Stimulated activated CD8-positive, alpha-beta memory T cell treated with anti-CD3 and anti-CD28 coated beads, Interleukin-12 subunit alpha, Interleukin-12 subunit beta, amount 100 ng/mL, for 1 hour (primary cell): ENCODE measurements around the gene PROSER1.
"Not testable (repeated sequence)": the region's sequence is repeated elsewhere in the genome, so short reads cannot be mapped to it uniquely, and the experiment has no call there.

Experiments
- DNase-seq: peaks from one replicate; pipeline ENCODE4 v3.0.0-alpha.2; 2020; ENCODE audit warnings: low read depth

Gene PROSER1

DNA sequence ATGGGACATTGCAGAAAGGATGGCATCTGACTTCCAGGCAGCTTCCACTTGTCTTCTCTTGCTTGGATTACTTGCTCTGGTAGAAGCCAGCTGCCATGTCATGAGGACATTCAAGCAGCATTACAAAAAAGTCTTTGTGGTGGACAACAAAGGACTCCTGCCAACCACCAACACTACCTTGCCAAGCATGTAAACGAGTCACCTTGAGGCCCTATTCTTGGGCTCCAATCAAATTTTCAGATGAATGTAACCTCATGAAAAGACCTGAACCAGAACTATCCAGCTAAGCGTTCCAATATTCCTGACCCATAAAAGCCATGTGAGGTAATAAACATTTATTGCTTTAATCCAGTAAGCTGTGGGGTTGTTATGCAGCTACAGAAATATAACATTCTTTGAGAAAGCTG, 12.5 kb downstream of the PROSER1 start:
- DNase-seq = no peak

DNA sequence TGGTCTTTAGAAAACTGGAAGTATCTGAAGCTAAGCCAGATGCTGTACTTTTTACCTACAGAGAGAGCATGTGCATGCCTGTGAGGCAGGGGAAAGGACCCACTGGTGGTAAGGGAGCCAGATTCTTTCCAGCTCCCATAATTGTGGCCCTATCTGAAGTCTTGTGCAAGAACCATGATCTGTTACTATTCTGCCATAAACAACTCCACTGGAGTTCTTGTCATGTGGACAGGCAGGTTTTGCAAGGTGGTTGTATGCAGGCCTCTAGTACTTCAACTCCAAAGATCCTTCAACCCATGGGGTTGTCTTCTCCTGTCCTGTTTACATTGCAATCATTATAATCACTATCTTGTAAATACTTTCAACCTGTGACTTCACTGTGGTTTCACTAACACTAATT, 14.1 kb downstream of the PROSER1 start:
- DNase-seq = no peak

DNA sequence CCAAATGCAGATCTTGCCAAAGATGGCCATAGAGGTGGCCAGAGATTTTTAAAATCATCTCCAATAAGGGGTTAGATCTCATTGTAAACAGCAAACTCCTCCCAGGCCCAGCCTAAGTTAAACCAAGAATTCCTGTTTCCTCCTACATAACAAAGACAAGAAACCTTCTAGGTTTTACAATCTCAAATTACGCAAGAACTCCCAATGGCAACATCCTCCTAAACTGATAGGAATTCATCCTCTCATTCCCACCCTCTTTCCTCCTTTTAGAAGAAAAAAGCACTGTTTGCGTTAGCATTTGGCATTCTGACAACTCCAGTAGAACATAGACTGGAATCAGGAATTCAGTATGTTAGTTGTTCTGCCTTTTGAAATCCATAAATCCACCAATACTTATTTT, 14.6 kb downstream of the PROSER1 start:
- no peak for DNase-seq

DNA sequence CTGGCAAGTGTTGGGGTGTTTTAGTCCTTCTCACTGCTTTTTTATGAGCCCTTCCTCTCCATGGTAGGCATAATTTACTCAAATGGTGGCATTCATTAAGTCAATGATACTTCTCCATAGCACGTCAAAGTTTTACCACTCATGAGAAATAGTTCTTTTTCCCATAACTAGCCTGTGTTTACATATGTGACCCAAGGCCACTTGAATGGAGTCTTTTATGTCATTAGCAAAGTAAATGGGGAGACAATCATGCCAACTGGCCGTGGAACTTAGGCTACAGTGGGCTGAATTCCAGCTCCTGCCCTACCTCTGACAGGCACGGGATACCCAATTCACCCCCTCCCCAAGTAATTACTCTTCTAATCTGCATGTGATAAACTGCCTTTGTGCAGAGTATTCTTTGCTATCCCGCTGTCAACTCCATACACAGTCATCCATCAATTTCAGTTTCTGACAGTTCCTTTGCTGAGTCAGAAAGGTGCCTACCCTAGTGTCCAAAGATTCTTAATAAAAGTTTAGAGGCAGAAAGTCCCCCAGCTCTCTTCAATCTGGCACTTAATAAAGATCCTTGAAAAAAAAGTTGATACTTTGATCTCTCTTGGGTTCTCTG, 16.9 kb downstream of the PROSER1 start:
- DNase-seq = no peak

DNA sequence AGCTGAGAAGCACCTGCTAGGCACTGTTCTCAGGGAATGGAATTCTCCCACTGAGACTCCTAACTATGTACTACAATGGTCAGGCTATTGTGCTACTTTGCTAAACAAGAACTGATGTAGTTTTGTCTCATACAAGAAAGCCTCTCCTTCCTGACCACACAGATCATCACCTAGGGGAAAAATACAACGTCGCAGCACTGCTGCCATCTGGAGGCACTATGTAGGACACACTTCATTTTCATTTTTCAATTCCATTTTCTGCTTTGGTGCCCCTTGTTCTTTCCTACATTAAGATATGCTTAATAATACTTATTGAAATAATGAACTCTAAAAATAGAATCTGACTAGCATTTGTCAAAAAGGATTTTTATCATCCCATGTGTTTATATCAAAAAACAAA, 21.1 kb downstream of the PROSER1 start:
- DNase-seq = no peak

DNA sequence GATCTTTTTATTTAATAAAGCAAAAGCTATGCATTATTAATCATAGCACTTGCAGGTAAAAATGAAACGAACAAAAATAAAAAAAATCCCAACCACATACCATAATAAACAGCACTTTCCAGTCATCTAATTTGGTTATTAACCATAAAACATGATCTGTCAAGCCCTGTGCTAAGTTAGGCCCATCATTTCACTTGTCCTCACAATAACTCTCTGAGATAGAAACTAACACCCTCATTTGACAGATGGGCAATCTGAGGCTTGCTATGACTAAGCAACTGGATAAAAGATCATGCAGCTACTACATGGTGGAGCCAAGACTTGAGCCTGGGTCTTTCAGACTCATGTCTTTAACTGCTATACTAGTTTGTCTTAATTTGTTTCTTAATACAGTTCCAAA, 21.8 kb downstream of the PROSER1 start:
- no peak for DNase-seq

DNA sequence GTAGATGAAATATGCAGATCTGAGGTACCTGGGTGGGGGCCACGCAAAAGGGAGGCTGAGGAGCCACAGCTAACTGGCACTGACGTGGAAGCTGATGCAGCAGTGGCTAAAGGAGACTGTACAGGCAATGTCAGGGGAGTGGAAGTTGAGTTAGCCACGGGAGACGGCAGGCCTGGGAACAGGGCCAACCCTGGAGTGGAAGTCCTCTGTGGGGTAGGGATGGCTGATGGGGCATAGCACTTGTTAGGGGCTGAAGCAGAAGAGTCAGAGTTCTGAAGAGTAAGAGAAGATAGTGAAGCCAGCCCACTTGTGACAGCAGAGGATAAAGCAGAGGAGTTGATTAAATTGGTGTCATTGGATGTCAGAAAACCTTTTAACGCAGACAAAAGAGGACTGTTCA, 24.4 kb downstream of the PROSER1 start:
- DNase-seq = no peak

DNA sequence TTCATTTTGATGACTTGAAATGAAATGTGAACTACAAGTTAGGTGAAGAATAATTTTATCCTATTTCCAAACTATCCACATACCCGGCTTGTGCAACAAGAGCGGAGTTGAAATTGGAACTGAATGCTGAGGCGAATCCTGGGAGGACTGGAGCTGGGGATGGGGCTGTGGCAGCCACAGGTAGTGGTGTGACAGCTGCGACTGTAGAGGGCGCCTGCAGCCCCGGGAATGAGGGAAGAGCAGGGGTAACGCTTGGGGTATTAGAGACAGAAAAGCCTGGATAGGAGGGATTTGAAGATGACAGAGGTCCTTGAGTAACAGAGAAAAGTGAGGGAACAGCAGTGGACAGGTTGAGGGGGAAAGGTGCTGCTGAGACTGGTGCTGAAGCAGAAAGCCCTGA, 25.3 kb downstream of the PROSER1 start:
- no peak for DNase-seq

DNA sequence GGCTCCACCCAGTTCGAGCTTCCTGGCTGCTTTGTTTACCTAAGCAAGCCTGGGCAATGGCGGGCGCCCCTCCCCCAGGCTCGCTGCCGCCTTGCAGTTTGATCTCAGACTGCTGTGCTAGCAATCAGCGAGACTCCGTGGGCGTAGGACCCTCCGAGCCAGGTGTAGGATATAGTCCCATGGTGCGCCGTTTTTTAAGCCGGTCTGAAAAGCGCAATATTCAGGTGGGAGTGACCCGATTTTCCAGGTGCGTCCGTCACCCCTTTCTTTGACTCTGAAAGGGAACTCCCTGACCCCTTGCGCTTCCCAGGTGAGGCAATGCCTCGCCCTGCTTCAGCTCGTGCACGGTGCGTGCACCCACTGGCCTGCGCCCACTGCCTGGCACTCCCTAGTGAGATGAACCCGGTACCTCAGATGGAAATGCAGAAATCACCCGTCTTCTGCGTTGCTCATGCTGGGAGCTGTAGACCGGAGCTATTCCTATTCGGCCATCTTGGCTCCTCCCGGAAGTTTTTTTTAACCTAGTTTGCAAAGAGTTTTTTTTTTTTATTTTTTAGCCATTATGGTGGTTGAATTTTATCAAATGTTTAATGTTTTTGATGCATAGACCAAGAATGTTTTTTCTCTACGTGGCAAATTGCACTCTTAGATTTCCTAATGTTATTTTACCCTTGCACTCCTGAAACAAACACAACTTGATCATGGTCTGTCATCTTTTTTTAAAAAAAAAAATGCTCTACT, 31.3 kb downstream of the PROSER1 start:
- not testable (repeated sequence) for DNase-seq

DNA sequence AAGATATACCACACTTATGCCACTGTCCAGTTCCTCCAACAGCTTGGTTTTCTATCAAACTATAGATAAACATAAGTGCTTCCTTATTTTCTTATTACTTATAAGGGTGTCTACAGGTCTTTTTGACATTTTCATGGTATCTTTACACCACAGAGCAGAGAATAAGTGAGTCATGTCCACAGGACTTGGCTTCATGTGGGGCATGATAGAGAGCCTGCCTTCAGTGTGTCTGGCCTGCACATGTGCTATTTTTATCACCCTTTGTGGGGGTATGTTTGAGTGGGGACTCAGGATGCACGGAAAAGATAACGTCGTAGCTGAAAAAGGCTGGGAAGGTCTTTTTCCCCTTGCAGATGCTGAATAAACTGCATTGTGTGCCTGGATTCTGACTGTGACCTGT, 39.1 kb downstream of the PROSER1 start:
- no peak for DNase-seq

DNA sequence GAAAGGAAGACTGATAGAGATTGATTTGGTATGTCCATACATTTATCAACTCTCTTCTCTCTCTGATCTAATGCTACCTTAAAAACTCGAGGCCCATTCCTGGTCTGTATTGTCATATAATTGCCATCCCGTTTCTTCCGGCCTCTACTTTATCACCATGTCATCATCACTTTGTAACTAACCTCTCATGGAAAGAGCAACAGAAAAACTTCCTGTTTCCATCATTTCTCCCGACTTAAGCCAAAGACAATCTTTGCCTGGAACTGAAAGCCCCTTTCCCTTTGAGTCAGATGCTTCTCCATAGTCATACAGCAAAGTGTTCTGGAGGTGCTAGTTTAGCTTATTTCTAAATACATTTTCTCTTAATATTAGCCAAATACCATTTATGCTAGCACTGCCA, 44.5 kb downstream of the PROSER1 start:
- DNase-seq = no peak

DNA sequence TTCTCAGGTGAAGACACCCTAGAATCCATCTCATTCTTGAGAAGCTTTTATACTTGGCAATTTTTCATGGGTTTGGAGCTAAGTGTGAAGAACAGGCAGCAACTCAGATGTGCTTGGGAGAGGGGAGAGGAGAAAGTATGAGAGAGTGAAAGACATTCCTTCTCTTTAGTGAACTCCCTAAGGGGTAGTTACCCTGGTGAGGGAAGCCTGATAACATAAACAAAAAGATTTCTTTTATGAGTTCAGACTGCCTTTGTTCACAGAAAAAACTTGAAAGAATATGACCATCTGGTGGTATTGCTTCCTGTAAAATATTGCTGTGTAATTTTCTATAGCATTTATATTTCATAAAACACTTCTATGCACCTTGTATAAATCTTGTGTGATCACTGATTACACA, 47.2 kb downstream of the PROSER1 start, which contains the start of gene STOML3:
Gene STOML3, minus strand, starts transcription at position 139 of the 400 bp plus-strand sequence. Its CDS starts 110 bp downstream, at position 29.
- no peak for DNase-seq

DNA sequence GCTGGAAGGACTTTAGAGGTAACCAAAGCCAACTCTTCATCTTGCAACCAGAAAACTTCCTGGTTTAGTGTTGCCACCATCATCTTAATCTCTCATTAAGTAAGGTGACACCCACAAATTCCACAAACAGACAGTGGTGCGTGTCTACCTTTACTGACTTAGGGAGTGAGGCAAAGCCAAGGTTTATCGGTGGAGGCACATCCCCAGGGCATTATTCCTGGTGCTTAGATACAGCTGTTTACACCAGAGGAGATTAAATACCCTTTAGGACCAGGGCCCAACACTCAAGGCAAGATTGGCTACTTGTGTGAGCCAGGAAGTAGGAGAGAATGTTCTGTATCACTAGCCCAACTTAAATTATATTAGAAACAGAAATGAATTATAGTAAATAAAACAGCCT, 56.8 kb downstream of the PROSER1 start:
- DNase-seq = no peak

DNA sequence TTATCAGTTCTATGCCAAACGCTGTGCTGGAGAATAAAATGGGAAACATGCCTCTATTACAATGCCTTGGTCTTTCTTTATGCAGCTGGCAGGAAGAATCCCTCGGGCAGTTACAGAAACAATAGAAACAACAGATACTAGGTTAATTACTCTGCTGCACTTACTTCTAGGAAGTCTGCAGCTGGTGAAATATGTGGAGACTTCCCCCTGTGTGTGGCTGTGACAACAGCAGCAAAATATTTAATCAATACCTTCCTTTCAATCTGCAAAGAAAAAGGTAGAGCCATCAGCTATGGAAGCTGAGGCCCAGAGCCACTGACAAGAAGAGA, 57.2 kb downstream of the PROSER1 start:
- no peak for DNase-seq

DNA sequence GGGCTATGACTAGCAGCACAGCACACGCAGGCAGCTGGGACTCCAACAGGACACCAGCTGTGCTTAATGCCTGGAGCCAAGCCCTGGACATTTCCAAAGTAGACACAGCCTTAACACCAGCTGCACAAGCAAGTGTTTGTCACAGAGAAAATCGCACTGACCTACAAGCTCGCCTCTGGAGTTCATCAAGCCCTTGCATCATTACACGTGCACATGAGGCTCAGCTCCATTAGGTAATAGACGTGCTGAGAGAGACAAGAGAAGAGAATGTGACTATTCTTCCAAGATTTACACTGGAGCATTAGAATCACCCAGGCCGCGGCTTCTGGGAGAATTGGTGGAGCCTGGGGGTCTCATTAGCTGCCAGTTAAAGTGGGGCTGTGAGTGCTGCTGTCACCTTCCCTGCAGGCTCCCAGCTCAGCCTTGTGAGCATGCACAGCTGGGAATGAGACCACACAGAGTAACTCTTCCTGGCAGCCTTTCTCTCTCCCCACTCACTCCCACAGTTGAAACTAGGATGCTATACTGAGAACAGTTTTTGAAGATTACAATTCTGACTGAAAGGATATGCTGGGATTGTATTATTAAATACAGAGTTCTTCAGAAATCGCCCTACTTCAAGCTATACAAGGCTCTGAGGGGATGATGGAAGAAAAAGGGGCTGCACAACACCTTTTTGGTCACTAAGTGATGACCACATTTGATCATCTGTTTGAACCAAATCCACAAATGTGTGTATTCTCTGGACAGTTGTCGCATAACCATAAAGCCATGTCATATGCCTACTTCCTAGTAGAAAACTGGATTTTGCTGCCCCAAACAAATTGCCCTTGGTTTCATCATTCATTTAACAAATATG, 57.8 kb downstream of the PROSER1 start:
- DNase-seq = no peak

DNA sequence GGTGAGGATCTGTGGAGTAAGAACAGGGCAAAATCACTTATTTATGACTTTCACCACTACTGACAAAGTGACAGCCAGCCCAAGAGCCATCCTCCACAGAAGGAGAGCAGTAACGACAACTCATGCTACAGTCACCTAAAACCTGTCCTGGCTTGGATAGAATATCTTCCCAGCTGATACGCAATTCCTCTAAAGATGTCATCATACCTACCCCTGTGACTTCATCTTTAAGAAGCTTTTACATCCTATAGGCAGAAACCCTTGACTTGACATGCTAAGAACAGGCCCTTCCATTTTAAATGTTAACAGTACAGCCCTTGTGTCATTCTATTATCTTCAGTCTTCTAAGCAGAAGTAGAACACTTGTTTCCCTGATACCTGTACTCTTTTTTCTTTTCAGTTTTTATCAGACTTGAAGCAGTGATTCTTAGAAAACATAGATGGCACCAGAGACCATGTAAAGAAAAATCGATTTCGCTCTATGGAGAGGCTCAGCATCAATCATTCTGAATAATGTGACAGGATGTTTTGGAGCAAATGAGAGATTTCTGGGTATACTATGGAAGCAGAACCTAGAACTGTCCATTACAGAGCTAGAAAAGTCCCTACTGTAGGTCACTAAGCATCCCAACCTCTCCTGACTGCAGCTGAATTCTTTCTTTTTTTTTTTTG, 67.4 kb downstream of the PROSER1 start:
- no peak for DNase-seq

DNA sequence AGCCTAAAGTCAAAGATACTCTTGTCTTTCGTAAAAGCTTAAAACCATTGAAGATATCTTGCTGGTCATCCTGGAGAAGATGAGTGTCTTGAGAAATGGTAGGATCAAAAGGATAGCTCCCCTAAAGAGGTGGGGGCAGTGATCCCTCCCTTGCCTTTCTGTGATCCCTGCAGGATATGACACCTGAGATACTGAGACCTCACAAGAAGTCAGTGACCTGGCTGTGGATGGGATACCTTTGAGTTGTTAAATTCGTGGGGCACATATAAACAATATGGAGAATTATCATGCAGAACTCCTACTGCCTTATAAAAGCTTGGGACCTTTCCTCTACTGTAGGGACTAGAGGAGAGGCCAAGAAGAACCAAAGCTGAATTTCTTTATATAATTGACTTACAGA, 68.7 kb downstream of the PROSER1 start:
- no peak for DNase-seq

DNA sequence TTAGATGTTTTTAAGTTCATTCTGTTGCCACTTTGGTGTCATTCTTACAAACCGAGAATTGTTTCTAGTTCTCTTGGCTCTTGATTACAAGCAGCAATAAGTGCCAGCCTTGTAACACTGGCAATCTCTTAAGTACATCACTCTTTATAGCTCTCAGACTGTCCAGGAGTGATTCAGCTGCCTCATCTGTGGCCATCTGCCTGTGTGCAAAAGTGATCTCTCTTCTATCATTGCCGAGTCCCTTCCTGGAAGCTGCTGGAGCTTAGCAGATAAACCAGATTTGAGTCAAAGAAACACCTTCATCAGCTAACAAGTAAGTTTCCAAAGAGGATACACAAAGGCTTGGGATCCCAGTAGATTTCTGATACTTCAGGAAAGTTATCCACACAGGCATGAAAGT, 70.4 kb downstream of the PROSER1 start:
- DNase-seq = no peak

DNA sequence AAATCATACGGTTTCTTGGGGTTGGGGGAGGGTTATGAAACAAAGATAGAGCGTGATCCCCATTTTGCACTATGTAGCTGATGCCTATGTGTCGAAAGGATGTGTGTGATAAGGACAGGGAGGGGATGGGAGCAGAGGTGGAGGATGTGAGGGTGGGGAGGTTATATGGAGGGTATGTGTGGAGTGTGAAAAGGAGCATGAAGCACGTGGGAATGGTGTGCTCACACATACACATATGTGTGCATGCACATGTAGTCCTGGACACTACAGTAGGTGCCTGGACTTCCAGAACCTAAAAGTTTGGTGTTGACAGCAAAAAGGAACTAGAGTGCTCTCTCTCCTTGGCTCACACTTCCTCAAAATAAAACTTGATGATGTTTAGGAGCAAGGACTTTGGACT, 72.6 kb downstream of the PROSER1 start:
- no peak for DNase-seq

DNA sequence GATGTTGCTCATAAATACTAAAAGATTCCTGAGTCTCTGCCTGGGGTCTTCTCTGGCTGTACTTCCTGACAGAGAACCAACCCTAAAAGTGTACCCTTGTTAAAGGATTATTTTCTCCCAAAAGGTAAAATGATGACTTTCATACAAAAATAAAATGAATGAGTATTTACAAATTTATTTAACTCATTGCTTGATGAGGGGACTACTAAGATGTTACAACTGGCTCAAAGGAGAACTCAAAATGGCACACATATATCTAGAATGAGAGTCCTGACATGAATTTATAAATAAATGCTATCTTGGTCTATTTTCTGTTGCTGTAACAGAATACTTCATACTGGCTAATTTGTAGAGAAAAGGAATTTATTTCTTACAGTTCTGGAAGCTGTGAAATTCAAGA, 77.7 kb downstream of the PROSER1 start:
- DNase-seq = no peak
